C4-2B (cell line): ENCODE data around the gene SPAG9.

Experiments used
- H3K27ac ChIP-seq: fragments of 450-650 bp; 2 replicates; pipeline ENCODE4 v1.5.1; 2017
- ZFX ChIP-seq: fragments of 450-650 bp; IDR thresholded peaks from 2 replicates; pipeline ENCODE4 v1.6.1; 2017
- TF ChIP-seq, protein P1 (sequence below): fragments of 450-650 bp; conservative IDR thresholded peaks from 2 replicates; pipeline ENCODE4 v1.5.1; 2017; ENCODE audit warnings: mild to moderate bottlenecking

Gene SPAG9

DNA sequence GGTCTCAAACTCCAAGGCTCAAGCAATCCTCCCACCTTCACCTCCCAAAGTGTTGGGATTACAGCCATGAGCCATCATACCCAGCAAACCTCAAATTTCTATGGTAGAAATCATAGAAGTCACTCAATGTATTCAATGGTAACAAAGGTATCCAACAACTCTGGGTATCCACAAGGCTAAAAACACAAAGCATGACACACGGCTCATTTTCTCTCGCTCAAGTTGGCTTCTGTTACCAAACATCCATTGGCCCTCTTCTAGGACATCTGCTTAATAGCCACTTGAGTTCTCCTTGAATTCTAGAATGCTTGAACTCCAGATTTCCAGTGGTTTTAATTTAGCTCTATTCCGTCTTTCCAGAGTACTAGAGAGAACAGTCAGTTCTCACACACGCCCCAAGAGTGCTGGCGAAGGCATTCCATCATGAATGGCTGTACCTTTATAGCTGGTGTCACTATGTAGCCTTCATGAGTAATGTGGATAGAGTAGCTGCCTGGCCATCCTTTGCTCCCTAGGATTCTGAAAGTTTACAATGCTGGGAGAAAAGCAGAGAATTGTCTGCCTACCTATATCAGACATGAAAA is 42.6 kb downstream of the SPAG9 start:
- no peak overlapping the region for H3K27ac ChIP-seq
- TF ChIP-seq ZFX, result no peak
- TF ChIP-seq, protein P1, sequence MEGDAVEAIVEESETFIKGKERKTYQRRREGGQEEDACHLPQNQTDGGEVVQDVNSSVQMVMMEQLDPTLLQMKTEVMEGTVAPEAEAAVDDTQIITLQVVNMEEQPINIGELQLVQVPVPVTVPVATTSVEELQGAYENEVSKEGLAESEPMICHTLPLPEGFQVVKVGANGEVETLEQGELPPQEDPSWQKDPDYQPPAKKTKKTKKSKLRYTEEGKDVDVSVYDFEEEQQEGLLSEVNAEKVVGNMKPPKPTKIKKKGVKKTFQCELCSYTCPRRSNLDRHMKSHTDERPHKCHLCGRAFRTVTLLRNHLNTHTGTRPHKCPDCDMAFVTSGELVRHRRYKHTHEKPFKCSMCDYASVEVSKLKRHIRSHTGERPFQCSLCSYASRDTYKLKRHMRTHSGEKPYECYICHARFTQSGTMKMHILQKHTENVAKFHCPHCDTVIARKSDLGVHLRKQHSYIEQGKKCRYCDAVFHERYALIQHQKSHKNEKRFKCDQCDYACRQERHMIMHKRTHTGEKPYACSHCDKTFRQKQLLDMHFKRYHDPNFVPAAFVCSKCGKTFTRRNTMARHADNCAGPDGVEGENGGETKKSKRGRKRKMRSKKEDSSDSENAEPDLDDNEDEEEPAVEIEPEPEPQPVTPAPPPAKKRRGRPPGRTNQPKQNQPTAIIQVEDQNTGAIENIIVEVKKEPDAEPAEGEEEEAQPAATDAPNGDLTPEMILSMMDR, result no peak

DNA sequence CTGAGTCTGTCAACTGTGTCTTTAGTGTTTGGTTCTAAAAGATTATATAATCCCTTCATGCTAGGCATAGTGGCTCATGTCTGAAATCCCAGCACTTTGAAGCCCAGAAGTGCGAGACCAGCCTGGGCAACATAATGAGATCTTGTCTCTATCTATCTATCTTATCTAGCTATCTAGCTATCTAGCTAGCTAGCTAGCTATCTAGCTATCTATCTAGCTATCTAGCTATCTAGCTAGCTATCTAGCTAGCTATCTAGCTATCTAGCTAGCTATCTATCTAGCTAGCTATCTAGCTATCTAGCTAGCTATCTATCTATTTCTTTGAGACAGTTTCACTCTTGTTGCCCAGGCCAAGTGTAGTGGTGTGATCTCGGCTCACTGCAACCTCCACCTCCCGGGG is 43.8 kb downstream of the SPAG9 start:
- no peak overlapping the region for H3K27ac ChIP-seq
- no peak for TF ChIP-seq ZFX
- TF ChIP-seq, protein P1, result no peak

DNA sequence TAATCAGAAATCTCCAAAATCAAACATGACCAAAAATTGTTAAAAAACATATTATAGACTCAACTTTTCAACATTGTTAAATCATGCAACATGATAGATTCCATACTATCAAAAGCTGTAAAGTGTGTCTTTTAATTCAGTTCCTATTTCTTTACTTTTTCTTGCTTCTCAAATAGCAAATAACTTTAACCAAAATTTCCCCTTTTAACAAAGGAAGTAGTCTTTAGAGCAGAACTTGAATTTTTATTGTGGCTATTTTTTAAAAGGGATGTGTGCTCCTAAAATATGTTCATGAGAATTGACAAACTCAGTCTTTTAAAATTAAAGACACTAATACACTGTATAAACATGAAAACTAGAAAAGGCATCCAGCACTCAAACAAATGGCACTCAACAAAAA is 49.1 kb downstream of the SPAG9 start:
- TF ChIP-seq ZFX, result no peak
- TF ChIP-seq, protein P1, result no peak
- no peak overlapping the region for H3K27ac ChIP-seq

DNA sequence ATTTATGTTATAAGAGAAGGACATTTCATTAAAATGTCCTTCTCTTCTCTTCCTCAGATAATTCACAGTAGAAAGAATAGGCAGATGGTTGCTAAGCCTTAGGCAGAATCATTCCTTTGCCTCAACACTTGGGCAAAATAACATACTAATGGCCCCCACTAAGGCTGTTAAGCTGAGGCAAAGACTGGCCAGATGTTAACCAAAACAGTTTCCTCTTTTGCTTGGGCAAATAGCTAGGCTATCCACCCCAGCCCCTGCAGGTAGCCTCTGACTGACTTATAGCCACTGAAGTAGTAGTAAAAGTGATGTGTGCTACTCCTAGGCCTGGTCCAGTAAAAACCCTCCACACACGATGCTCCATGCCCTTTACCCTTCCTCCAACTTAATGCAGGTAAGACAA is 55.2 kb downstream of the SPAG9 start:
- no peak overlapping the region for H3K27ac ChIP-seq
- TF ChIP-seq, protein P1, result no peak
- TF ChIP-seq ZFX, result no peak

DNA sequence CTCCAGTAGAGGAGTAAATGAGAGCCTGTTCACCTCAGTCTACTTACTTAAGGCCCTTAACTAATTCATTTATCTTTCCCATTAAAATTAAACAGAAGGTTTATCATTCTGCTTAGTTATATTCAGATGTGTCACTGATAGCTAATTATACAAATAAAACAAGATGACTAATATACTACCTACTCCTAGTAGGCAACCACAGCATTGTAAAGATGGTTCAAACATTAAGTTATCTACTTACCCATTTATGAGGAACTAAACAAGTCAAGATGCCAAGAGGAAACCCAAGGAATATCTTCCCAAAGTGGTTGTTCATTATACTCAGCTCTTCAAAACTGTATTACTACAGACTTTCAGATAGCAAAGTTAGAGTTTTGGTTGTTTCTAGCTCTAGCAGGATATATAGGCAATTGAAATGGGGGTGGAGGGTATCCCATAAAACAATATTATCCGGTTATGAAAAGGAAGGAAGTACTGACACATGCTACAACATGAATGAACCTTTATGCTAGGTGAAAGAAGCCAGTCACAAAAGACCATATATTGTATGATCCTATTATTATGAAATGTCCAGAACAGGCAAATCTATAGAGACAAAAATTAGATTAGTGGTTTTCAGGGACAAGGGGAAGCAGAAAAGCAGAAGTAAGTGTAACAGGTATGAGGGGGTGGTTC is 56.5 kb downstream of the SPAG9 start:
- no peak for TF ChIP-seq ZFX
- TF ChIP-seq, protein P1, result no peak
- no peak overlapping the region for H3K27ac ChIP-seq

DNA sequence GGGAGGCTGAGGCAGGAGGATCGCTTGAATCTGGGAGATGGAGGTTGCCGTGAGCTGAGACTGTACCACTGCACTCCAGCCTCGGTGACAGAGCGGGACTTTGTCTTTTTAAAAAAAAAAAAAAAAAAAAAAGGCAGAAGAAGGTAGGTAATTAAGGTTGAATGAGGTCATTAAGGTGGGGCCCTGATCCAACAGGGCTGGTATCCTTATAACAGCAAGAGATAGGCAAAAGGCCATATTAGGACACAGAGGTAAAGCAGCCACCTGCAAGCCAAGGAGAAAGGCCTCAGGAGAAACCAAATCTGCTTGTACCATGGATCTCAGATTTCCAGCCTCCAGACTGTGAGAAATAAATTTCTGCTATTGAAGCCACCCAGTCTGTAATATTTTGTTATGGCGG is 60.3 kb downstream of the SPAG9 start:
- TF ChIP-seq, protein P1, result no peak
- no peak for TF ChIP-seq ZFX
- no peak overlapping the region for H3K27ac ChIP-seq

DNA sequence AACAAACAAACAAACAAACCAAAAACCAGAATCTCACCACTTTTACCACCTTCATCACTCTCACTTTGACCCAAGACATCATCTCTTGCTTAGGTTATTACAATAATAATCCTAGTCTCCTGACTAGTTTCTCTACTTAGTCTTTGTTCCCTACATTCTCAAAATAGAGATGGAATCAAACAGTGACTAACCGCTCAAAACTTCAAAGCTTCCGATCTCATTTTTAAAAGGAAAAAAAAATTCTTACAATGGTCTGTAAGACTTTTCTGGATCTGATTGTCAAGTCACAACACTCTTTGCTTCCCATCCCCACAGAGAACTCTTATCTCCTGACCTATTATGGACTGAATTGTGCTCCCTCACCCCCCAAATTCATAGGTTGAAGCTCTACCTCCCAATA is 60.9 kb downstream of the SPAG9 start:
- no peak overlapping the region for H3K27ac ChIP-seq
- TF ChIP-seq, protein P1, result no peak
- TF ChIP-seq ZFX, result no peak
